HG03342 (cell line): ENCODE measurements around the gene RPSA.
"Not testable (repeated sequence)": the region's sequence is repeated elsewhere in the genome, so short reads cannot be mapped to it uniquely, and the experiment has no call there.

Experiments
- ATAC-seq: cut with Tn5 transposase; IDR thresholded peaks from one replicate; pipeline ENCODE4 v1.9.1; 2021; ENCODE audit warnings: mild to moderate bottlenecking, moderate library complexity; ENCODE audit not compliant: unreplicated experiment

RPSA gene

DNA sequence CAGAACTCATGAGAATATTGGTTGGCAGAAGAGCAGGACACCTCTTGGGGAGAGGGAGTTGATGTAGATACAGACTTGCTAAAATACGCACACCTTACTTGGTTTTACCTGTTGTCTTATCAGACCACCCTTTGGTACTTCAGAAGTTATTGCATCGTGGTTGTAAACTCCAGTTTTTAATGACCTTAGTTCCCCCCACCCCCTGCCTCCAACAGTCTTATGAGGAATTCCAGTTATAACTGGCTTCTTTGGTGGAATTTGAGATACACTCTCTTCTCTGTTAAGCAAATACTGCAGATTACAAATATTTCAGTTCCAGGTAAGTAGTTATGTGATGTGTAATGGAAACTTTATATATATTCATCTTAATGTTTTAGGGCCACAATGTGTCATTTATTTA, 18.4 kb upstream of the RPSA start:
- ATAC-seq = no peak

DNA sequence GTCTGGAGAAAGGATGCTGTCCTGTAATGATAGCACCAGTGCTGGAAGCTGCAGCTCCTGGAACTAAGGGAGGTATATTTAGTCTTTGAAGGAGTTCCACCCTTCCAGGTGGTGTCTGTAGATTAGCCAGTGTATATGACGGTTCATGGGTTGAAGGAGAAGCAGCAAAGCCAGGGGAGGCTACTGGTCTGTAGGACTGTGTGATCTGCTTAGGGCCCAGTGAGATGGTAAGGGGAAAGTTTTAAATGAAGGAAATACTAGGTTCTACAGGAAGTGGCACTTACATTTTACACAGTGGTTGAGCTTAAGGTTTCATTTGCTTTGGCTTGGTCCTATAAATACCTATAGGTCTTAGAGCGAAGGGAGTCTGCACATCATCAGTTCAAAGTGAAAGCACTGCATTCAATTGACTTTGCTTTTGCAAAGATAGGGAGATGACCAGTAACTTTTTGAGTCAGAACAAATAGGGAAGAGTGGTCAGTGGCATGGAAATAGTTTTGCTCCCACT, 17.7 kb upstream of the RPSA start:
- peak; percentile 81 for ATAC-seq

DNA sequence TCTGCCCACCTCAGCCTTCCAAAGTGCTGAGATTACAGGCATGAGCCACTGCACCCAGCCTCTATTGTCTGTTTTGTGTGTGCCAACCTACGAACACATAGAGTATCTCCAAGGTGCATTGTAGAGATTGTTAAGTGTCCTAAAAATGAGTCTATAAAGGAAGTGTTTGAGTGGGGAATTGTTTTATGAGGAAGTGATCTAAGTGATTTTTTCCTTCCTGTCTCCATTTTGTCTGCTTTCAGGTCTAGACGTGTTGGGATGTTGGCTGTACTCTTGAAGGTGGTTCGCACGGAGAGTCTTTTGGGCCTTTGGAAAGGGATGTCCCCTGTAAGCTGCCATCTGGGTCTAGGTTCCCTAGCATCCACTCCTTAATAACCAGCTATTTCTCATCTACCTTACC, 16.3 kb upstream of the RPSA start:
- ATAC-seq = no peak

DNA sequence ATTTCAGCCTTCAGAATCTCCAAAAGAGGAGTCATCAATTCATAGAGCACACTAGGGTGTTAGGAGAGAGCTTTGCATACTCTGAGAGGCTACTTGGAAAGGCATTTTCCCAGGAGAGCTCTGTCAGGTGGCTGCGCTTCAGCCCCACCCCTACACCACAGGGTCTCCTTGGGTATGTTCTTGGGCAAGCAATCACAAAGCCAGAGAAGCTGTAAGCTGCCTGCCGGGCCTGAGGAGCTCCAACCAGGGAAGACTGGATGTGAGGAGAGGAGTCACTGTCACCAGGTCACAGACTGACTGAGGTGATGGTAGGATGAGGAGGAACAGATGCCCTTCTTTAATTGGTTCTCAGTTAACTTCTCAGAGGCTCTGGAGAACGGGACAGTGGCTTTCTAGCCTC, 9.8 kb upstream of the RPSA start:
- ATAC-seq = no peak

- no peak for ATAC-seq
Observed at GRCh38 chr3:39398700-39399099, 7.8 kb upstream of the RPSA start.

DNA sequence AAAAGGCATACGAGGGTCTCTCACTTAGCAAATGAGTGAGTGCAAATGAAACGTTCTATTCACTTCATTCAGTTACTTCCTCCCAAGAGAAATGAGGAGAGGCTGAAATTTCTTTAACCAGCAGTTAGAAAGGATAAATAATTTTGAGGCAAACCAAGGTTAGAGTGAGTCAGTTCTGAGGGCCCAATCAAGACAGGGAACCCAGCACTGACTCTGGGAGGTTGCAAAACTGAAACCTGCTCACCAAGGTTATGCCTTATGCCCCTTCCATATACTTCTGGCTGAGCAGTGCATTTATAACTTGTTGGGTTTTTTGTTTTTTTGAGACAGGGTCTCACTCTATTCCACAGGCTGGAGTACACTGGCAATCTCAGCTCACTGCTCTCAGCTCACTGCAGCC, 4.5 kb upstream of the RPSA start:
- no peak for ATAC-seq

DNA sequence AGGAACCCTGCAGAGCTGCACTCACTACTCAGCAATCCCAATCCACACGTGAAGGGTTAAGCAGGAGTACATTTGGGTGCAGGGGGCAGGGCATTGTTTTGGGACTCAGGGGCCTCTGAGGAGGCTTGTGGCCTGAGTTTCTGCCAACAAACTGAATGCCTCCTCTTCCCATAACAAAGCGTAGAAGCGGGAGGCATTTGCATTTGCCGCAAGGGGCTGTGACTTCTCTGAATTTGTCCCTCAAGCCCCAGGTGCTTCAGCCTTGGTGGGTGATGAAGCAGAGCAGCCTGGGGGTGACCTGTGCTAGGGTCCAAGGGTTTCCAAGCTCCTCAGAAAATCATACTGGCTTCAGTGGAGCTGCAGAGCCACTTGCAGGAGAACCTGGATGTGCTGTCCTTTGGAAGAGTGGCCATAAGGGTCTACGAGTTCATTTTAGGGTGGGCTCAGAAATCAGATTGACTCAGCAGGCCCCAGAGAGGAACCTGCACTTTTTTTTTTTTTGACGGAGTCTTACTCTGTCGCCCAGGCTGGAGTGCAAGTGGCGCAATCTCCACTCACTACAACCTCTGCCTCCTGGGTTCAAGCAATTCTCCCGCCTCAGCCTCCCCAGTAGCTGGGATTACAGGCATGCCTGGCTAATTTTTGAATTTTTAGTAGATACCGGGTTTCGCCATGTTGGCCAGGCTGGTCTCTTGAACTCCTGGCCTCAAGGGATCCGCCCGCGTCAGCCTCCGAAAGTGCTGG, 1.4 kb upstream of the RPSA start:
- ATAC-seq = no peak

- ATAC-seq = no peak
Observed at GRCh38 chr3:39405687-39406367, 693 bp upstream of the RPSA start.

GRCh38 chr3:39407259-39407629, 724 bp downstream of the RPSA start:
- no peak for ATAC-seq

GRCh38 chr3:39407773-39408492, 1.4 kb downstream of the RPSA start:
- no peak for ATAC-seq

- ATAC-seq = no peak
Observed at GRCh38 chr3:39408493-39409372, 2.2 kb downstream of the RPSA start.

DNA sequence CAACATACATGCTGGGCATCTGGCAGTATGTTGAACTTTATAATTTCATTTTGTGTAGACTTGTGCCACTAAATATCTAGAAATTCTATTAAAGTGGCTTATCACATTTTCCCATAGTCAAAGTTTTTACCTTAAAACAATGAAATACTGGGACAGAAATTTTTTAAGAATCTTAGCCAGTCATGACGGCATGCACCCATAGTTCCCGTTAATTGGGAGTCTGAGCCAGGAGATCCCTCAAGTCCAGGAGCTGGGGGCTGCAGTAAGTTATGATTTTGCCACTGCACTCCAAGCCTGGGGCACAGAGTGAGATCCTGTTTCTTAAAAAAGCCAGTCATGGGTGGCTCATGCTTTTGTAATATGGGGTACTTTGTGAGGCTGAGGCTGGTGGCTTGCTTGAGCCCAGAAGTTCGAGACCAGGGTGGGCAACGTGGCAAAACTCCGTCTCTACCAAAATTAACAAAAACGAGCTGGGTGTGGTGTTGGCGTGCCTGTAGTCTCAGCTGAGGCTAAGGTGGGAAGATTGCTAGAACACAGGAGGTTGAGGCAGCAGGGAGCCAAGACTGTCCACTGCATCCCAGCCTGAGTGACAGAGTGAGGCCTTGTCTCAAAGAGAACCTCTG, 3.1 kb downstream of the RPSA start:
- ATAC-seq = no peak

DNA sequence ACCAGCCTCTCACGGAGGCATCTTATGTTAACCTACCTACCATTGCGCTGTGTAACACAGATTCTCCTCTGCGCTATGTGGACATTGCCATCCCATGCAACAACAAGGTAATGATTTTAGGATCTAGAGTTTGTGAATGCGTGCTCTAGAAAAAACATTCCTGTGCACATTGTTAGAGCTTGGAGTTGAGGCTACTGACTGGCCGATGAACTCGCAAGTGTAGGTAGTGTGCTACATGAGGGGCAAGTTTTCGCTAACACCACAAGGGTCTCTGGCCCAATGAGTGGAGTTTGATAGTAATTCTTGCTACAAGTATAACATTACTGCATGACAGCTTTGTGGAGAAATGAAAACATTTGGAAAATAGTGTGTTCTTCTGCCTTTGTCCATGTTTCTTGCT, 4.4 kb downstream of the RPSA start:
- ATAC-seq = no peak

- no peak for ATAC-seq
Observed at GRCh38 chr3:39412668-39413260, 6.2 kb downstream of the RPSA start.

DNA sequence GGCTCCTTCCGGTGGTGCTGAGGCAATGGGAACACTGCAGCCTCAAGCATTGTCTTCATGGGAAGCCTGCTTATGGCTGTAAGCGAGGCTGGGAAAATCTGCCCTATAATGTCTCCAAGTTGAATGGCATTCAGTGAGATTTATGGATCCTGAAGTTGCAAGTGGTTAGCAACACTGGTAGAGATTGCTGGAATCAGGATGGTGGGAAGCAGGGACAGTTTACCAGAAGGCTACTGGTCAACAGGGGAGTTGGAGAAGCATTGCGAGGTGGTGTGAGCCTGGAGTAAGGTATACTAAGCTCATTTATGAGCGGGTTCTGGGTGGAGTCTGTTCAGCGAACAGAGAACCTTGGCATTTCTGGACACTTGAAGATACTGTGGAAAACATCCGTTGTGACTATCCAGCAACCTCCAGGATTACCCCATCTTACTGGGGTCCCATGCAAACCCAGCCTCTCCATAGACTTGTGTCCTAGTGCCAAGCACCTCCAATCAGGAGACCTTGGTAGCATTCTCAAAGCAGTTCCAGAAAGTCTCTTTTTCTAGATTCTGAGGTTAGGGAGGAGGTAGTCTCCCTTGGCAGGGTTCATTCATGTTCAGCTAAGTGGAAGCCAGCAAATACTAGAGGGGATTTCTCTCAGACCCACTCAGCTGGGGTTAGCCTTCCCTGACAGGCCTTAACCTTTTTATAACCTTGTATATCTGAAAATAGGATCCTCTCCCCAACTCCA, 7.3 kb downstream of the RPSA start:
- no peak for ATAC-seq

GRCh38 chr3:39414421-39414907, 7.9 kb downstream of the RPSA start:
- no peak for ATAC-seq

DNA sequence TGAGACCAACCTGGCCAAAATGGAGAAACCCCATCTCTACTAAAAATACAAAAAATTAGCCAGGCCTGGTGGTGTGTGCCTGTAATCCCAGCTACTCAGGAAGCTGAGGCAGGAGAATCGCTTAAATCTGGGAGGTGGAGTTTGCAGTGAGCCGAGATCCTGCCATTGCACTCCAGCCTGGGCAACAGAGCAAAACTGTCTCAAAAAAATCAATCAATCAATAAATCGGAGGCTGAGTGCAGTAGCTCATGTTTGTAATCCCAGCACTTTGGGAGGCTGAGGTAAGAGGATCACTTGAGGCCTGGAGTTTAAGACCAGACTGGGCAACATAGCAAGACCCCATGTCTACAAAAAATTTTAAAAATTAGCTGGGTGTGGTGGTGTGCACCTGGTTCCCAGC, 8.8 kb downstream of the RPSA start:
- not testable (repeated sequence) for ATAC-seq

DNA sequence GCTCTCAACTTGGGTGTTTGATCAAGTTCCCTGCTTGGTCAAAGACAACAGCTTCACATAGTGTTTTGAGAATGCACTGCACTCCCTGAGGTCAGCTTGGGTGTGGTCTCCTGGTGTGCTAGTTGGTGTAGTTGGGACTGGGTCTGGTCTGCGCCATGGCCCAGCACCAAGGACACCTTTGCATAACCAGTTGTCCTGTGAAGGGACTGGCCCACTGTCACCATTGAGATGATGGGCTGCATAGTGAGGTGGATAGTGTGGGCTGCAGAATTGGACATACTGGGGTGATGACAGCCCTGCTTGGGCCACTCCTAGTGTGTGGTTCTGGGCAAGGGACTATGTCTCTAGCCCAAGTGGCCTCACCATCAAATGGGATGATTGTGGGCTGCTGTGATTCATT, 9.5 kb downstream of the RPSA start:
- ATAC-seq = no peak

GRCh38 chr3:39416998-39417397, 10.5 kb downstream of the RPSA start:
- not testable (repeated sequence) for ATAC-seq
